Central memory CD4-positive, alpha-beta T cell (primary cell): Measurements from ENCODE around the gene SCAPER.

Experiments used
- DNase-seq: peaks from one replicate; pipeline ENCODE4 v3.0.0; 2022

SCAPER gene

GRCh38 chr15:76349301-76350070, 555.7 kb downstream of the SCAPER start:
- no peak for DNase-seq

GRCh38 chr15:76347482-76348055, 557.6 kb downstream of the SCAPER start:
- no peak for DNase-seq

GRCh38 chr15:76346669-76347481, 558.3 kb downstream of the SCAPER start:
- DNase-seq, result no peak

GRCh38 chr15:76345880-76346668, 559.1 kb downstream of the SCAPER start:
- no peak for DNase-seq

GRCh38 chr15:76345583-76345879, 559.6 kb downstream of the SCAPER start:
- no peak for DNase-seq

- no peak for DNase-seq
Observed at GRCh38 chr15:76344893-76345582, 560.1 kb downstream of the SCAPER start.

GRCh38 chr15:76343313-76343996, 561.7 kb downstream of the SCAPER start:
- no peak for DNase-seq

GRCh38 chr15:76342382-76343201, 562.5 kb downstream of the SCAPER start:
- no peak for DNase-seq

GRCh38 chr15:76342058-76342381, 563.1 kb downstream of the SCAPER start:
- DNase-seq, result no peak

- no peak for DNase-seq
Observed at GRCh38 chr15:76341366-76342057, 563.6 kb downstream of the SCAPER start.

GRCh38 chr15:76340803-76341365, 564.3 kb downstream of the SCAPER start:
- DNase-seq, result no peak

- DNase-seq, result no peak
Observed at GRCh38 chr15:76340198-76340802, 564.8 kb downstream of the SCAPER start.

GRCh38 chr15:76339305-76340197, 565.6 kb downstream of the SCAPER start:
- no peak for DNase-seq

- DNase-seq, result no peak
Observed at GRCh38 chr15:76338486-76339304, 566.4 kb downstream of the SCAPER start.

GRCh38 chr15:76337696-76338485, 567.2 kb downstream of the SCAPER start:
- DNase-seq, result no peak

GRCh38 chr15:76337059-76337695, 568.0 kb downstream of the SCAPER start:
- DNase-seq, result no peak
